AG10803 (cell line): Measurements from ENCODE around the gene MAGI3.

Source experiments
- DNase-seq: peaks from one replicate; pipeline ENCODE4 v3.0.0; 2010; ENCODE audit warnings: low read depth
- H3K4me3 ChIP-seq: 2 replicates; pipeline ENCODE4 v1.5.1; 2011; ENCODE audit warnings: mild to moderate bottlenecking, low read length, control low read depth
- TF ChIP-seq, protein P1 (sequence below): conservative IDR thresholded peaks from 2 replicates; pipeline ENCODE4 v1.5.1; 2011; ENCODE audit warnings: mild to moderate bottlenecking, low read length, control low read depth, inconsistent platforms

The MAGI3 gene

GRCh38 chr1:113519556-113519955 lies 129.2 kb downstream of the MAGI3 start:
- peak; percentile 61 for DNase-seq
- H3K4me3 ChIP-seq = no peak overlapping the region
- TF ChIP-seq, protein P1, sequence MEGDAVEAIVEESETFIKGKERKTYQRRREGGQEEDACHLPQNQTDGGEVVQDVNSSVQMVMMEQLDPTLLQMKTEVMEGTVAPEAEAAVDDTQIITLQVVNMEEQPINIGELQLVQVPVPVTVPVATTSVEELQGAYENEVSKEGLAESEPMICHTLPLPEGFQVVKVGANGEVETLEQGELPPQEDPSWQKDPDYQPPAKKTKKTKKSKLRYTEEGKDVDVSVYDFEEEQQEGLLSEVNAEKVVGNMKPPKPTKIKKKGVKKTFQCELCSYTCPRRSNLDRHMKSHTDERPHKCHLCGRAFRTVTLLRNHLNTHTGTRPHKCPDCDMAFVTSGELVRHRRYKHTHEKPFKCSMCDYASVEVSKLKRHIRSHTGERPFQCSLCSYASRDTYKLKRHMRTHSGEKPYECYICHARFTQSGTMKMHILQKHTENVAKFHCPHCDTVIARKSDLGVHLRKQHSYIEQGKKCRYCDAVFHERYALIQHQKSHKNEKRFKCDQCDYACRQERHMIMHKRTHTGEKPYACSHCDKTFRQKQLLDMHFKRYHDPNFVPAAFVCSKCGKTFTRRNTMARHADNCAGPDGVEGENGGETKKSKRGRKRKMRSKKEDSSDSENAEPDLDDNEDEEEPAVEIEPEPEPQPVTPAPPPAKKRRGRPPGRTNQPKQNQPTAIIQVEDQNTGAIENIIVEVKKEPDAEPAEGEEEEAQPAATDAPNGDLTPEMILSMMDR = no peak

- TF ChIP-seq, protein P1 = no peak
- no peak overlapping the region for H3K4me3 ChIP-seq
- DNase-seq = peak; percentile 54
Measured at GRCh38 chr1:113530021-113530420, 139.7 kb downstream of the MAGI3 start.

DNA sequence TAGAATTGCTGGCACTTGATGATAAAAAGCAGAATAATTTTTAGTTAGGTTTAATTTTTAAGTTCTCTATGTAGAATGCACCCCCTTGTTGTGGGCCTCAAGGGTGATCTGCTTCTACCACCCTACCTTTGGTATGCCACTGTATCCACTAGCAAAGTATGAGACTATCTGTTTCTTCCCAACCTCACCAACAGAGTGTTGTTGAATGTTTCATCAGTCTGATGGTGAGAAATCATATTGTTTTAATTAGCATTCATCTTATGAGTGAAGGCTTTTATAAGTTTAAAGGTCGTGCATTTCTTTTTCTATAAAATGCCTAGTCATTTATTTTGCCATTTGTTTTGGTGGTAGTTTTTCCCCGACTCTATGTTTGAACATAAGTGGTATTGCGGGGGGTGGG lies 141.0 kb downstream of the MAGI3 start:
- TF ChIP-seq, protein P1 = no peak
- peak; percentile 80 for DNase-seq

DNA sequence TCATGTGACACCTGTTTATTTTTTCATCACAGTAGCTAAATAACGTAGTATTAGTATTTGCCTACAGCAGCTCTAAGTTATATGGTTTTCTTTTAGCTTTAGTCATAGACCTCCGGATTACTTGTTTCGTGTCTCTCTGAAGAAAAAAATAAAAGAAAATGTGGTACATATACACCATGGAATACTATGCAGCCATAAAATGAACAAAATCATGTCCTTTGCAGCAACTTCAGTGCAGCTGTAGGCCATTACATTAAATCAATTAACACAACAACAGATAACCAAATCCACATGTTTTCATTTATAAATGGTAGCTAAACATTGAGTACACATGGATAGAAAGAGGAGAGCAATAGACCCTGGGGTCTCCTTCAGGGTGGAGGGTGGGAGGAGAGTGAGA lies 142.7 kb downstream of the MAGI3 start:
- TF ChIP-seq, protein P1 = no peak
- H3K4me3 ChIP-seq = no peak overlapping the region
- no peak for DNase-seq

More for the DNA sequence above, 141.0 kb downstream of the MAGI3 start:
- H3K4me3 ChIP-seq = no peak overlapping the region

DNA sequence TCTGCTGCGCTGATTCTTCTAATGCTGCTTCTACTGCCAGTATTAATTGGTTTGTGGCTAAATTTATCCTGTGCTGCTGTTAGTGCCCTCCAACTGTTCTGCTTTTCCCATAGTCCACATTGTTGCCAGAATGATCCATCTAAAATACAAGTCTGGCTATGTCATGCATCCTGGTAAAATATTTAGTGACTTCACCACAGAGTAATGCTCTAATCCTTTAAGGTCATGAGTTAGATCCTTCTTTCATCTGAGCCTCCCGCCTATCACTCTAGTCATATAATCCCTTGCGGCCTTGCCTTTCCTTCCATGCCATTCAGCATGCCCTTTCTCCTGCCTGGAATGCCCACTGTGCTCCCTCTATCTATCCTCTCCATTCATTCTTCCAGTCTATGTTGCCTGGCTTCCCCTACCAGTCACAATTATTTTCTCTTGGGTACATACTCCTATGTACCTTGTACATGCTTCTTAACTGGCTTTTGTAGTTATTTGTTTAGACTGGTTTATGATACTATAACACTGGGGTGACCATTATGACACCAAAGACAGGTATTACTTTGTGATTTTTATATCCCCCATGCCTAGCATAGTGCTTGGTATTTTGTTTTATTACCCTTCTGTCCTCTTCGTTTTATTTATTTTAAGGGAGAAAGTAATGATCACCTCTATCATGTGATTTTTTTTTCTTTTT lies 144.0 kb downstream of the MAGI3 start:
- DNase-seq = peak; percentile 84
- no peak overlapping the region for H3K4me3 ChIP-seq
- TF ChIP-seq, protein P1 = no peak

- TF ChIP-seq, protein P1 = no peak
- no peak overlapping the region for H3K4me3 ChIP-seq
- DNase-seq = peak; percentile 62
Measured at GRCh38 chr1:113534875-113535274, 144.6 kb downstream of the MAGI3 start.

DNA sequence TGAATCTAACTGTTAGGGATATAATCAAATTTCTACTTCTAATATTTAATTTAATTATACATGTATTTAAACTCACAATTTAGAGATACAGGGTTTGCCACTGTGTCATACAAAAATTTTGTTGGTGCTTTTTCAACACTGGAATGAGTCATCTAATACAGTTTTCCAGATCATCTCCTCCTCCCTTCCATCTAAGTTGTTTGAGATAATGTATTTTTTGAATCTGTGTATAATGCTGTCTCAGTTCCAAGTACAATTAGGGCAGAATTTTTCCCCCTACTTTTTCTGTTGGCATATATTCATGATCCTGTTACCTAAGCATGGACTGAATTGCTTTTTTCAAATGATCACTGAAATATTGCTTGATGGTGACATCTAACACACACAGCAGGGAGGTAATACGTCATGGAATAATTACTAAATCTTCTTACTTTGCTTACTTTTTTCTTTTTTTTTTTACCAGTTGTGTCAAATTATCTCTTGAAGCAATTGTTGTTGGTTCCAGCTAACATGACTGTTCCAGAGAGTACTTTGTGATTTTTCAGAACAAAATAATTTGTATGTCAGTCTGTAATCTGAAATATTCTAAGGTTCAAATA lies 146.0 kb downstream of the MAGI3 start:
- DNase-seq = peak; percentile 29

More for the DNA sequence above, 146.0 kb downstream of the MAGI3 start:
- H3K4me3 ChIP-seq = no peak overlapping the region
- TF ChIP-seq, protein P1 = no peak
